ENCODE data around the gene MAPK9. TPM values are rescaled to one million over a fixed set of nuclear protein-coding genes. Genes with fewer than 3 reads are reported as not detected.
"Not testable (repeated sequence)": the region's sequence is repeated elsewhere in the genome, so short reads cannot be mapped to it uniquely, and the experiment has no call there.

MAPK9 gene
- polyA plus RNA-seq, 1 donor, result 32.2 TPM

GRCh38 chr5:180326989-180327565, 35.2 kb upstream of the MAPK9 start:
- DNase-seq, result no peak

GRCh38 chr5:180324601-180324950, 32.7 kb upstream of the MAPK9 start:
- DNase-seq, result no peak

DNA sequence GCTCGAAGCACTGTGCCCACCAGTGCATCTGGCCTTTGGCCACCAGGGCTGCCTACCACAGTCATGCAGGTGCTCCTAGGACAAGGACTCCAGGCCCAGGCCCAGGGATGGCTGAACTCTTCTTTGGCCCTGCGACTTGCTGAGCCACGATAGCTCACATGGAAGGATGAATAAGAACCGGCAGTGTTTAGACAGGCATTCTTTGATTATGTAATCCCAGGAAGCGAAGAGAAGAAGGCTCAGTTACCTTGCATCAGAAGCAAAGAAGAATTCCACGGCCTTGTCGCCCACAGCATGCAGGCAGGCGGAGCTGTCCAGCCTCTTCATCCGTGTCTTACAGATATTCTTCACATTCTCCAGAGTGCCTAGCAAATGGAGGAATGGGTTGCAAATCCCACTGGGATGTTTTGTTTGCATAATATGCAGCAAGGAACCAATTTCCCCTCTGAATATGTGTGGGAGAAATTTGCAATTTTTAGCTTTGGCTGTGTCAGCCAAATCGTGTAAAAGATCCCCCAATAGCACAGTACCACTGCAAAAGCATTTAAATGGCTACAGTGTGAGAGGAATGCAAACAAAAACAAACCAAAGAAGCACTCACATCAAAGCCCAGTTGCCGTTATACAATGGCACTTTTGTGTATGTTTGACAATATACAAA, 32.2 kb upstream of the MAPK9 start:
- no peak for DNase-seq

DNA sequence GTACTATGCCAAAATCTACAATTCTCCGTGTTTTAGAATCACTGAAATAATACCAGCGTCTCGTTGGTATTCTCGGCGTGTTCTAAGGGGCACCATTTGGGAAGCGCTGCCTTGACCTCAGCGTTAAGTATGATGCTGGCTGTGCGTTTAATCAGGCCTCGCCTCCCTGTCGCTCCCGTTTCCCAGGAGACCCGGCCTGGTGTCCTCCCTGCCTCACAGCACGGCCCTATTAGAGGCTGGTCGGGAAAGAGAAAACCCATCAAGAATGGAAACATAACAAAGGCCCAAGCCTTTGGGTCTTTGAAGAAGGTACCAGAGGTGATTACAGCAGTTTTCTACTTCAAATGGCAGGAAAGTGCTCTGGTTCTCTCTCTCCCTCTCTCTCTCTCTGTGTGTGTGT, 31.3 kb upstream of the MAPK9 start:
- no peak for DNase-seq

DNA sequence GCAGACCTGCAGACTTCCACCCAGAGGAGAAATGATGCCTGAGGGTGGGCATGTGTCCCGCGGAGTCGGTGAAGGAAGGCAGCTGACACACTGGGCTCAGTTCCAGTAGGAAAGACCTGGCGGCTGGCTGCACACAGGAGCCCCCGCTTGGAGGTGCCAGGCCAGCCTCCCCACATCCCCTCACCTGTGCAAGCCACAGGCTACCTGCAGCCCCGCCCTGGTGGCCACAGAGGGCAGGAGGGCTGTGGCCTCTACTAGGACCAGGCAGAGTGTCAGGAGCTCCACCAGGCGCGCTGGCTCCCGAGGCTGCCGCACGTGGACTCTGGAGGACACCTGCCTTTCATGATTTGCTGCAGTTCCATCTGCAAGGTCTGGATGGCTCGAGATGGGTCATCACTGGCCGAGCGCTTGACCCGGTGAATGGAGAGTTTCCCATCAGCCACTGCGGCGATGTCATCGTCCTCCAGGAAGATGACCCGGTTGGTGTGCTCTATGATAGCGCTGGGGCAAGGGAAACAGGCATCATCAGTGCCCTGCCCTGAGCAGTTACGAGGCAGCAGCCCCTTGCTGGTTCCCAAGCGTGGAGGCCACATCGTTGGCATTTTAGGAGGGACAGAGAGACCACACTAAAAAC, 26.7 kb upstream of the MAPK9 start:
- DNase-seq, result no peak

DNA sequence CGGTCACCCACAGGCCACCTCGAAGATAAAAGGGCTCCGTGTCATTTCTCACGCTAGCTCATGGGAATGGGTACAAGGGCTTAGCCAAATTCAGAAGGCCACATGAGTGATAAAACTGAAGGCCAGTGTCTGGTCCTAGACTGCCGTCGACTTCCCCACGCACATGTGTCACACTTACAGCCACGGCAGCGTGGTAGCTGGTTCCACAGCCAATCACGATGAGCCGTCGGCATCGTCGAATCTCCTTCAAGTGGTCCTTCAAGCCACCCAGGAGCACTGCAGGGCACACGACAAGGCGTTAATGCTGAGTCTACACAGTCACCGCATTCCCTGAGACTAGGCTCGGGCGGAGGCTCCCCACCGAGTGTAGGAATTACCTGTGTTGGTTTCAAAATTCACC, 24.7 kb upstream of the MAPK9 start:
- DNase-seq, result no peak

DNA sequence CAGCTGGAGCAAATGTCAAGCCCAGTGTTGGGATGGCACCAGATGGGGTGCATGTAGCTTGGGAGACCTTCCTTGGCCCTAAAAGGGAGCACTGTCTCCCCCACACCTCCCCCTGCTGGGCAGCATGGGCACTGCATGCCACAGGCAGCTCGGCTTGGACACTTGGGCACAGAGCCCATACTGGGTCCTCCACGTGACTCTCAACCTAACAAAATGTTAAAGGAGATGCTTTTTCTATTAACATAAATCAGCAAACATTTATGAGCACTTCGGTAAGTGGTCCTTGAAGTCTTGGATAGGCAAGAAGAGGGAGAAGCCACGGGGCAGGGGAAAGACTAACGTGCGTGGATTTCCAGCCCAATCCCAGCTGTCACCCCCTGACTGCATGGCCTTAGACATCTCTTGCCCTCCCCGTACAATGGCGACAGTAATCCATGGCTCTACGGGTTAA, 23.9 kb upstream of the MAPK9 start:
- DNase-seq, result no peak

DNA sequence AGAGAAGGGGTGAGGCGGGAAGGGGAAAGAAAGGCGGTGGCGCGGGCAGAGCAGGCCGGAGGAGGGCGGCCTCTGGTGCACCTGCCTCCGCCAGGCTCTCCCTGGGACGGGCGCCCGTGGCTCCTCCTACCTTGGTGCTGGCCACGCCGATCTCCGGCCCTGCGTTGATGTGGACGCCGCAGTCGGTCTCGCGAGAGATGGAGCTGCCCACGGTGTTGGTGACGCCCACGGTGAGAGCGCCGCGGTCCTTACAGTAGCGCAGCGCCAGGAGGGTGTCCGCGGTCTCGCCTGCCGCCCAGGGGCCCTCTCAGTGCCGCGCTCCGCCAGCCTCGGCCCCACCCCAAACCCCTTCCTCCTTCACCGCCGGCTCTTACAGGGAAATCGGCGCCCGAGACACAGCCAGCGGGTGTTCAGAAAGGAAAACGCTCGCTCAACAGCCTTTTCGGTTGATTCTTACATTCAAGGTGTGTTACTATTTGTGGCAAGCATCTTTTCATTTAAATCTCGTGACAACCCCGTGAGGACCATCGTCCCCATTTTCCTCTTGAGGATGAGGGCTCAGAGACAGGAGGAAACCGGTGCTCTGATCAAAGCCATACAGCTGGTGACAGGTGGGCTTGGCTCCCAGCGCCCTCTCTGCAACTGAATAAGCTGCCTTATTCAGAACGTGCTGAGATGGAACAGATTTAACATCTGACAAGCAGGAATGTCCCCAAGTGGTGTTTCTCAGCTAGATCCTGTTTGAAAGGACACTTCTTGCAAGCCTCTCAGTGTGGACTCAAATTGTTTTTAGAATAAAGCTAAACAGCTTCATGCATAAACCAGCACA, 22.0 kb upstream of the MAPK9 start:
- DNase-seq, result no peak

DNA sequence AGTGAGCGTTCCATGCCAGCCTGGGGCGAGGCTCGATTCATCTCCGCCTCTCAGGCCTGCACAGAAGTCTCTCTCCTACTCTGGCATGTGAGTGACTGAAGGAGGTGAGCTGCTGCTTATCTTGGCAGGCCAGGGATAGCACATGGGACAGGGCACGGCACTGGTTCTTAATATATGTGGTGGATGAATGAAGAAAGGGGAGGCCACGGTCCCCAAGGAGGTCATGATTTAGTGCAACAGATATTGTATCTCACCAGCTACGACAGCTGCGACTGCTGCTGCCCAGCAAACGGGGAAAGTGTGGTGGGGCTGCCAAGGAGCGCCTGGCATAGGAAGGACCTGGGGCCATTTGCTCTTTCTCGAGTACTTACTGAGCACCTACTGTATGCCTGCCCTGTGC, 19.3 kb upstream of the MAPK9 start:
- DNase-seq, result no peak

- DNase-seq, result no peak
Measured at GRCh38 chr5:180306796-180307195, 14.9 kb upstream of the MAPK9 start.

- no peak for DNase-seq
Measured at GRCh38 chr5:180305481-180305880, 13.6 kb upstream of the MAPK9 start.

GRCh38 chr5:180304431-180305375, 12.8 kb upstream of the MAPK9 start:
- no peak for DNase-seq

DNA sequence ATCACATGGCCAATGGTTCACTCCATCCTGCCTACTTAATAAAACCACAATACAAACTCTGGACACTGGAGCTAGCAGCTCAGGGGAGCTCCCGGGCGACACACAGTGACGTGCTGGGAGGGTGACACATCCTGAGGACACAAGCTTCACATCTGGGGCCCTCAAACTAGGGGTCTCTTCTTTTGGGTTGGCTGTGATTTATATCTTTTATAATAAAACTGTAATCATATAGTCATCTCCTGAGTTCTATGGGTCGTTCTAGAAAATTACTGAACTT, 12.1 kb upstream of the MAPK9 start:
- DNase-seq, result no peak

DNA sequence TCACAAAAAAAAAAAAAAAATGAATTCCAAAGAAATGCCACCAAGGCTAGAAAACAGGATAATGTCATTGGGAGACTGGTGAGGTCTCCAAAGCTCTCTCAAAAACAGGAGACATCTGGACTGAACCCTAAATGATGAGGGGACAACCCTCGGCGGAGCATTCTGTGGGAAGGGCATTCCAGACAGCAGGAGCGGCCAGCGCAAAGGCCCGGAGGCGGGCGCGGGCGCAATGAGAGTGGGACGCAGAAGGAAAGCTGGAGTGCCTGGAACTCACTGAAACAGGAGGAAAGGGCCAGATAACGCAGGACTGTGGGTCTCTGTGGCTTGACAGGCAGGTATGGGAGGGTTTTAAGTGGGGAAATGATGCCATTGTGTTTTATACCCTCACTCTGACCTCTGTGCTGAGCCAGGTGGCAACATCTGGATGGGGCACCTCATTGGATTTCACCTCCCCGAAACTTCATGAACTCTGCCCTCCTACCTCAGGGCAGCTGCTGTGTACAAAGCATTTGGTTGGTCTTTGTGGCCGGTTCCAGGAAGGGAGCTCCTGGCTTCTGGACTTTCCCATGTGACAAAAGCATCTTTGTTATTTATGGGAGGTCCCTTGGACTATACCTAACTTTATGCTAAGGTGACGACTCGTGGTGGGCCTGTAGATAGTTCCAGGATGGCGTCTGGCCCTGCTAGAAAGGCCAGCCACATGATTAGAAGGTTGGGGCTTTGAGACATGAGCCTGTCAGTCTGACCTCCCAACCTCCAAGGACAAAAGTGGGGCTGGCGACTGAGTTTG, 11.5 kb upstream of the MAPK9 start:
- no peak for DNase-seq

- DNase-seq, result no peak
Measured at GRCh38 chr5:180302256-180302655, 10.4 kb upstream of the MAPK9 start.

DNA sequence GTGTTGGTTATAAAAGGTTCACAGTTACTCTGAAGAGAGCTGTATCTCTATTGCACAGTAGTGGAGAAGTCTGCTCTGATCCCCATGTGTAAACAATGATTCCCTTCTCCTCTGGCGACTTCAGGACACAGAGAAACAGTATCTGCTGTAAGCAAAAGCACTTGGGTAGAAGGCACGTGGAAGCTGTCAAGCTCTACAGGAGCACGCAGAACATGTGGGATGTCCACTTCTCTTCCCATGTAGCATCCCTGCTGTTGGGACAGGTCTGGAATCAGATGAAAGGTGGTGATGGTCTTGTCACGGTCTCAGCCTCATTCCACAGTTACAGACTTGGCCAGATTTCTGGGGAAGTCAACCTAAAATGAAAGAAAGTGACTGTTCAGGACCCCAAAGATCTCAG, 9.4 kb upstream of the MAPK9 start:
- no peak for DNase-seq

GRCh38 chr5:180299526-180299925, 7.6 kb upstream of the MAPK9 start:
- no peak for DNase-seq

GRCh38 chr5:180299014-180299413, 7.1 kb upstream of the MAPK9 start:
- DNase-seq, result not testable (repeated sequence)

GRCh38 chr5:180297587-180298282, 5.9 kb upstream of the MAPK9 start:
- DNase-seq, result no peak

- DNase-seq, result no peak
Measured at GRCh38 chr5:180296771-180297170, 4.9 kb upstream of the MAPK9 start.
